ENCODE results near the gene MRPL12. TPM values are rescaled to one million over a fixed set of nuclear protein-coding genes. Genes with fewer than 3 reads are reported as not detected.

Gene MRPL12
- total RNA-seq, 1 experiment from 2014 or later, result 157 TPM

DNA sequence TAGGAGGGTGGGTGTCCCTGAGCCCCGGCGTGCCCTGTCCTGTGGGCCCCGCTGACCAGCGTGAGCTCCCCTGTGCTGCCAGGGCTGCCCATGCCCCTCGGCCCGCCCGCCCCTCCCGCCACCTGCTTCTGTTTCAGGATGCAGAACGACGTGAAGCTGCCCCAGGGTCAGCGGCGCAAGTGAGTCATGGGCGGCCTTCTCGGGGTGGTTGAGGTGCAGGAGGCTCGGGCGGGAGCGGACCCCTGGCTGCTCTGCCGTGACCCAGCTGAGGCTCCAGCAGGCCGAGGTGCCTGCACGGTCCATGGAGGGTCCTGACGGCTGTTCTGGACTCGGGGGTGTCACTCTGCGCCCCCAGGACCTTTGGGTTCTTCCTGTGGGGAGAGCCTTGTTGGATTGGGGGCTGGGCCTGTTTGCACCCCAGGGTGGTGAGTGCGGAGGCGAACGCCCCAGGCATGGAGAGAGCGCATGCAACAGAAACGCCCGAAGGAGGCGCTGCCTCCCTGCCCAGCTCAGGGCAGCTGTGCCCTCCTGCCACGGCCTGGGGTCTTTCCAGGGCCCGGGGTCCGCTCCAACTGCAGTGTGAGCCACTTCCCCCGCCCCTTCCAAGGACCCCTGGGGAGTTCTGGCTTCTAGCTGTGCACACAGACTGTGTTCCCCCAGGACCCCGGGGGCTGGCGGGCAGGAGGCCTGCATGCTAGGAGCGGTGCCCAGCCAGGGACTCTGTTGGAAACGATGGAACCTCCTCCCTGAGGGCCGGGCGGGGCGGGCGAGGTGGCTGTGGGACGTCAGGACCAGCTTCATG lies 12.9 kb downstream of the MRPL12 start:
- ChIA-PET CTCF (interaction anchor here (0.6 kb wide), 1 partner anchor 281 kb away, joined by 5 read pairs; no protein-coding TSS in a partner anchor), POLR2A (interaction anchor here (0.6 kb wide), 1 partner anchor 297 kb away, joined by 3 read pairs; no protein-coding TSS in a partner anchor)
- peaks cover 3% of the 10 kb centered on the region; the same call in 1 of the 2 replicates for H3K36me3 ChIP-seq (ENCODE audit: control insufficient read depth, insufficient read depth, low read length)
- TF ChIP-seq REST (IDR thresholded peaks at IDR 0.05; ENCODE audit: insufficient read depth in 1 of 2, low read depth in 2 of 2, low read length in 1 of 2), result no peak
- no peak for TF ChIP-seq TCF7L2 (IDR thresholded peaks at IDR 0.05; ENCODE audit: low read depth, low read length)
- TF ChIP-seq, protein P1, sequence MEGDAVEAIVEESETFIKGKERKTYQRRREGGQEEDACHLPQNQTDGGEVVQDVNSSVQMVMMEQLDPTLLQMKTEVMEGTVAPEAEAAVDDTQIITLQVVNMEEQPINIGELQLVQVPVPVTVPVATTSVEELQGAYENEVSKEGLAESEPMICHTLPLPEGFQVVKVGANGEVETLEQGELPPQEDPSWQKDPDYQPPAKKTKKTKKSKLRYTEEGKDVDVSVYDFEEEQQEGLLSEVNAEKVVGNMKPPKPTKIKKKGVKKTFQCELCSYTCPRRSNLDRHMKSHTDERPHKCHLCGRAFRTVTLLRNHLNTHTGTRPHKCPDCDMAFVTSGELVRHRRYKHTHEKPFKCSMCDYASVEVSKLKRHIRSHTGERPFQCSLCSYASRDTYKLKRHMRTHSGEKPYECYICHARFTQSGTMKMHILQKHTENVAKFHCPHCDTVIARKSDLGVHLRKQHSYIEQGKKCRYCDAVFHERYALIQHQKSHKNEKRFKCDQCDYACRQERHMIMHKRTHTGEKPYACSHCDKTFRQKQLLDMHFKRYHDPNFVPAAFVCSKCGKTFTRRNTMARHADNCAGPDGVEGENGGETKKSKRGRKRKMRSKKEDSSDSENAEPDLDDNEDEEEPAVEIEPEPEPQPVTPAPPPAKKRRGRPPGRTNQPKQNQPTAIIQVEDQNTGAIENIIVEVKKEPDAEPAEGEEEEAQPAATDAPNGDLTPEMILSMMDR (IDR thresholded peaks at IDR 0.05), result no peak
- no peak for TF ChIP-seq SIN3A (IDR thresholded peaks at IDR 0.05; ENCODE audit: borderline replicate concordance, insufficient read depth, low read depth, low read length)
- TF ChIP-seq POLR2AphosphoS5 (IDR thresholded peaks at IDR 0.05; ENCODE audit: low read depth, low read length), result no peak
- peaks cover 20% of the 10 kb centered on the region for H3K4me1 ChIP-seq (ENCODE audit: control insufficient read depth, insufficient read depth, low read length)
- BruUV-seq (replicated peaks), result no TSS peak
- no peak for ATAC-seq
- in situ Hi-C loops (cut with HindIII; ENCODE audit: low pct_unique_long_range_greater_than_20kb, low sequenced_read_pairs) (no loop called here), intact Hi-C loops (cut with micrococcal nuclease; ENCODE audit: unreplicated experiment) (no loop called here)
- H3K27ac ChIP-seq (ENCODE audit: low read length), result no peak overlapping the region
- H3K4me3 ChIP-seq (ENCODE audit: low read depth in 2 of 2, low read length in 2 of 2), result no peak overlapping the region
- no peak for DNase-seq (ENCODE audit: low read depth, low spot score)
- no peaks in the 10 kb centered on the region for H3K27me3 ChIP-seq (ENCODE audit: control insufficient read depth, insufficient read depth, low read length)
- no peaks in the 10 kb centered on the region for H3K9me3 ChIP-seq (ENCODE audit: control insufficient read depth, insufficient read depth, low read depth, low read length)

DNA sequence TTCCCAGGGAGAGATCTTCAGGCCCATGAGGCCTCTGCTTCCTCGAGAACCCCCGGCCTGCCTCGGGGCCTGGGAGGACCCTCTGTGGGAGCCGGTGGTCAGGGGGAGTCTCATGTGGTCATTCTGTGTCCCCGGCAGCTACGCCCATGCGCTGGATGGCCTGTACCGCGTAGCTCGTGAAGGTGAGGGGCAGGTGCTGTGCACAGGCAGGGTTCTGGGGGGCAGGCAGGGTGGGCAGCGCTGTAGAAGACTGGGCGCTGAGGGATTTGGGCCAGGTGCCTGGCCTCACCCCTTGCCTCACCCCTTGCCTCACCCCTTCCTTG lies 13.5 kb downstream of the MRPL12 start:
- H3K9me3 ChIP-seq (ENCODE audit: control insufficient read depth, insufficient read depth, low read depth, low read length), result no peaks in the 10 kb centered on the region
- no peaks in the 10 kb centered on the region for H3K27me3 ChIP-seq (ENCODE audit: control insufficient read depth, insufficient read depth, low read length)
- CTCF ChIA-PET, result no interaction called here
- H3K4me1 ChIP-seq (ENCODE audit: control insufficient read depth, insufficient read depth, low read length), result peaks cover 15% of the 10 kb centered on the region
- H3K27ac ChIP-seq (ENCODE audit: low read length), result no peak overlapping the region
- no peak for DNase-seq (ENCODE audit: low read depth, low spot score)
- BruUV-seq (replicated peaks), result no TSS peak
- ATAC-seq, result no peak
- POLR2A ChIA-PET, result no interaction called here
- H3K36me3 ChIP-seq (ENCODE audit: control insufficient read depth, insufficient read depth, low read length), result peaks cover 3% of the 10 kb centered on the region; the same call in 1 of the 2 replicates
- TF ChIP-seq SIN3A (IDR thresholded peaks at IDR 0.05; ENCODE audit: borderline replicate concordance, insufficient read depth, low read depth, low read length) (no peak), POLR2AphosphoS5 (IDR thresholded peaks at IDR 0.05; ENCODE audit: low read depth, low read length) (no peak), TCF7L2 (IDR thresholded peaks at IDR 0.05; ENCODE audit: low read depth, low read length) (no peak), REST (IDR thresholded peaks at IDR 0.05; ENCODE audit: insufficient read depth in 1 of 2, low read depth in 2 of 2, low read length in 1 of 2) (no peak)
- TF ChIP-seq, protein P1 (IDR thresholded peaks at IDR 0.05), result no peak
- intact Hi-C loops (cut with micrococcal nuclease; ENCODE audit: unreplicated experiment), result no loop called here
- in situ Hi-C loops (cut with HindIII; ENCODE audit: low pct_unique_long_range_greater_than_20kb, low sequenced_read_pairs), result no loop called here
- no peak overlapping the region for H3K4me3 ChIP-seq (ENCODE audit: low read depth in 2 of 2, low read length in 2 of 2)
